M059J (cell line): ENCODE measurements around the gene ALX3. TPM values are rescaled to one million over a fixed set of nuclear protein-coding genes. Genes with fewer than 3 reads are reported as not detected.

Source experiments
- DNase-seq: peaks from one replicate; pipeline ENCODE4 v3.0.0-alpha.2; 2012; ENCODE audit warnings: low read depth
- total RNA-seq: library from RNA; depleted of rRNA; stranded (reverse); fragments of >200 nt; shearing (Covaris generic); gene quantifications from 2 replicates; pipeline ENCODE4 v1.2.3, GENCODE V29; 2014

ALX3 gene
- total RNA-seq, 1 experiment from 2014 or later = not detected

- DNase-seq = peak; percentile 70
These were observed 4.6 kb downstream of the ALX3 start for GRCh38 chr1:110065841-110066240.

- DNase-seq = no peak
These were observed 5.7 kb downstream of the ALX3 start for GRCh38 chr1:110064576-110065337.

- DNase-seq = no peak
These were observed 6.7 kb downstream of the ALX3 start for GRCh38 chr1:110063781-110064180.

GRCh38 chr1:110062612-110063011 is 7.9 kb downstream of the ALX3 start:
- DNase-seq = no peak

GRCh38 chr1:110061341-110061740 is 9.1 kb downstream of the ALX3 start:
- no peak for DNase-seq

- DNase-seq = no peak
These were observed 9.8 kb downstream of the ALX3 start for GRCh38 chr1:110060662-110061060.

GRCh38 chr1:110060034-110060661 is 10.3 kb downstream of the ALX3 start:
- peak; percentile 32 for DNase-seq

- DNase-seq = peak; percentile 29
These were observed 11.2 kb downstream of the ALX3 start for GRCh38 chr1:110059133-110059863.

GRCh38 chr1:110058591-110058990 is 11.9 kb downstream of the ALX3 start:
- DNase-seq = no peak

- DNase-seq = no peak
These were observed 12.4 kb downstream of the ALX3 start for GRCh38 chr1:110057963-110058518.

GRCh38 chr1:110056776-110057175 is 13.7 kb downstream of the ALX3 start:
- peak; percentile 45 for DNase-seq

- no peak for DNase-seq
These were observed 14.2 kb downstream of the ALX3 start for GRCh38 chr1:110056285-110056683.

- DNase-seq = peak; percentile 26
These were observed 14.8 kb downstream of the ALX3 start for GRCh38 chr1:110055493-110056284.

GRCh38 chr1:110053552-110054428 is 16.7 kb downstream of the ALX3 start:
- DNase-seq = peak; percentile 41

- no peak for DNase-seq
These were observed 19.2 kb downstream of the ALX3 start for GRCh38 chr1:110051262-110051648.

- no peak for DNase-seq
These were observed 19.7 kb downstream of the ALX3 start for GRCh38 chr1:110050602-110051261.

GRCh38 chr1:110049801-110050601 is 20.5 kb downstream of the ALX3 start:
- DNase-seq = no peak

- no peak for DNase-seq
These were observed 21.4 kb downstream of the ALX3 start for GRCh38 chr1:110048923-110049601.

- DNase-seq = no peak
These were observed 22.2 kb downstream of the ALX3 start for GRCh38 chr1:110048240-110048639.
